22Rv1 (cell line): ENCODE measurements around the gene COPS3.

ENCODE experiments used
- H3K27ac ChIP-seq: fragments of 450-650 bp; 2 replicates; pipeline ENCODE4 v1.5.1; 2017
- CTCF ChIP-seq: fragments of 450-650 bp; IDR thresholded peaks from 2 replicates; pipeline ENCODE4 v1.5.1; 2017; ENCODE audit warnings: mild to moderate bottlenecking
- ZFX ChIP-seq: fragments of 450-650 bp; IDR thresholded peaks from 2 replicates; pipeline ENCODE4 v1.6.1; 2017; ENCODE audit warnings: antibody characterized with exemption, borderline replicate concordance

COPS3 gene

GRCh38 chr17:17229416-17230384, 51.3 kb downstream of the COPS3 start:
- TF ChIP-seq CTCF (no peak), ZFX (no peak)

GRCh38 chr17:17228521-17229279, 52.3 kb downstream of the COPS3 start:
- peak overlapping the region; percentile 69 for H3K27ac ChIP-seq
- TF ChIP-seq CTCF (no peak), ZFX (no peak)

More at GRCh38 chr17:17229416-17230384, 51.3 kb downstream of the COPS3 start:
- peak overlapping the region; percentile 69 for H3K27ac ChIP-seq

GRCh38 chr17:17227608-17228520, 53.2 kb downstream of the COPS3 start:
- peak overlapping the region; percentile 69 for H3K27ac ChIP-seq
- TF ChIP-seq ZFX (no peak), CTCF (no peak)

DNA sequence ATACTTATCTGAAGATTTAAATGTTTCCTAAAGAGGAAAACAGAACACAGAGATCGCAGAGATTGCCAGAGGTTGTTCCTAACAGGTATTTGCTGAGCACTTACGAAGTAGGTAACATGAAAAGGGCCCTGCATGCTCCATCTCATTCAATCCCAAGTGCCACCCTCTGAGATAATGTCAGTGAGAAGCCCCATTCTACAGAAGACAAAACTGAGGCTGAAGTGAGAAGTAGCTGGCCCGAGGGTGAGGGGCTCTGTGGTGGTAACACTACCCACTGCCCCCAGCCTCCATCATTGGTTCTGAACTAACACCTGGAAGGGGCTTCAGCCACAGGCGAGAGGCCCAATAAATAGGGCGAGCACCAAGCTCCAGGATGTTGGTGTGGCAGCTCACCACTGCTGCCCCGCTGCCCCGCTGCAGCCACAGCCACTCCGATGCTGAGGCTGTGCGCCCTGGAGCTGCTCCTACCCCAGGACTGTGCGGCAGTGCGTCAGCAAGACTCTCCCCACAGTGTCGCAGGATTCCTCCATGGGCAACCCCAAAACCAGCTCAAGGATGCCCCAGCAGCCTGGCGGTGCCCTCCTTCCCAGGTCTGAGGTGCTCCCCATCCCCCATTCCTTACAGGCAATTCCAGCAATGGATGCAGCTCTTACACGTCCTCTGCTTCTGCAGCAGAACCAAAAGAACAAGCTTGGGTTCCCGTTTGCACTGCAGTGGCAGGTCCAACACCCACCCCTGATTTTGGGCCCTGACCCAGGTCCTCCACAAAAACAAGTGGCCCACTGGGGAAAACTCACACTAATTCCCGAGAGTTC, 54.4 kb downstream of the COPS3 start:
- H3K27ac ChIP-seq = no peak overlapping the region
- TF ChIP-seq ZFX = no peak
- TF ChIP-seq CTCF = no peak

GRCh38 chr17:17225901-17226300, 55.1 kb downstream of the COPS3 start:
- H3K27ac ChIP-seq = no peak overlapping the region
- TF ChIP-seq ZFX (no peak), CTCF (no peak)

DNA sequence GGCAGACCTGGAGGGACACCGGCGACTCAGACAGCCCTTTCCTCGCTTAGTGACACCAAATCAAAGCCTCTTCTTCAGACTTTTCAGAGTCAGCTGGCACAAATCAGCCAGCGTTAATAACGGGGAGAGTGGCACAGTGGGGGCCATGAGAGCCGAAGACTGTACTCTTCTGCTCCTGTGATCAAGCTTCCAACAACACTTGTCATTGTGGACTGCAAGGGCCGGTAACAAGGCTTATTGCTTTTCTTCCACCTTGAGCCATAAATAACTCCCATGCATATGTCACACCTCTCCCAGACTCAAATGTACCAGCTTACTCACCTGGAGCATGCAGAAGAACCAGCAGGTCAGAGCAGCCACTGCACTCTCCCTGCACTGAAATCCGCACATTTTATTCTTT, 56.9 kb downstream of the COPS3 start:
- H3K27ac ChIP-seq = no peak overlapping the region

More for the DNA sequence above, 56.9 kb downstream of the COPS3 start:
- TF ChIP-seq CTCF = no peak
- no peak for TF ChIP-seq ZFX
